Astrocyte of the spinal cord (primary cell): ENCODE measurements around the gene ASS1.

Source experiments
- DNase-seq: peaks from one replicate; pipeline ENCODE4 v3.0.0; 2011; ENCODE audit warnings: low read depth, low spot score
- H3K4me3 ChIP-seq: 2 replicates; pipeline ENCODE4 v1.5.1; 2011; ENCODE audit warnings: low read depth, mild to moderate bottlenecking, low read length, moderate library complexity
- CTCF ChIP-seq: IDR thresholded peaks from 2 replicates; pipeline ENCODE4 v1.5.1; 2012; ENCODE audit warnings: low read depth, mild to moderate bottlenecking, low read length, inconsistent platforms
- in situ Hi-C: cut with HindIII; loops from 2 replicates; pipeline ENCODE4 v1.10.0; 2017; ENCODE audit warnings: low sequenced_read_pairs

The ASS1 gene

DNA sequence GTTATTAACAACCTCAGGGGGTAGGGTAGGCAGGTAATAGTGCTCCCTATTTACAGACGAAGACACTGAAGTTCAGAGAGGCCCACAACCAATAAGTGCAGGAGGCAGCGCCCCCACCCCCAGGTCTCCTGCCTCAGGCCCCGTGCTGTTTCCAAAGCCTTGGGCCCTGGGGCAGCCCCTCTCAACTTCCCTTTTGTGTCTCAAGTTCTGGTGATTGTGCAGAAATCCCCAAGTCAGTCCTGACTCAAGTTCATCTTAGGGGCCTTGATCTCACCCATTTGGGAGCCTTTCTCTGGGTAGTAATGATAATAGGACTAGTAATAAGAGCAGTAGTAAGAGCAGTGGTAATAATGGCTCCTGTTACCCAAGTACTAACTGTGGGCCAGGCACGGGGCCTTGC is 35.5 kb upstream of the ASS1 start:
- TF ChIP-seq CTCF = no peak
- in situ Hi-C loops = no loop called here
- no peak for DNase-seq
- H3K4me3 ChIP-seq = no peak overlapping the region

DNA sequence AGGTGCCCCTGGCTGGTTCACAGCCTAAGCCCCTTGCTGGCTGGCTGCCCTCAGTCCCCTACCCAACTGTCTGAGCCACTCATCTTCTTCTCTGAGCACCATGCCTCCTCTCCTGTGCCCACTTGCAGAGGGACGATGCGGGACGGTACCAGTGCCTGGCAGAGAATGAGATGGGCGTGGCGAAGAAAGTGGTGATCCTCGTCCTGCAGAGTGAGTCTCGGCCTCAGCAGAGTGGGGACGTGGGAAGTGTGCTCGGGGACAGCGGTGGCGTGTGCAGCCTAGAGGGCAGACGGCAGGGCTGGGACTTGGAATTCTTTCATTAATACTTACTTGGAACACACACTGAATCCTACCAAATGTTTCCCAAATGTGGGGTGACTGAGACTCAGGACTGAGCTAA is 34.3 kb upstream of the ASS1 start:
- H3K4me3 ChIP-seq = no peak overlapping the region
- TF ChIP-seq CTCF = no peak
- no peak for DNase-seq
- in situ Hi-C loops = no loop called here

- no peak for DNase-seq
- TF ChIP-seq CTCF = no peak
- no peak overlapping the region for H3K4me3 ChIP-seq
- in situ Hi-C loops = no loop called here
These were observed 33.2 kb upstream of the ASS1 start for GRCh38 chr9:130411566-130411915.

DNA sequence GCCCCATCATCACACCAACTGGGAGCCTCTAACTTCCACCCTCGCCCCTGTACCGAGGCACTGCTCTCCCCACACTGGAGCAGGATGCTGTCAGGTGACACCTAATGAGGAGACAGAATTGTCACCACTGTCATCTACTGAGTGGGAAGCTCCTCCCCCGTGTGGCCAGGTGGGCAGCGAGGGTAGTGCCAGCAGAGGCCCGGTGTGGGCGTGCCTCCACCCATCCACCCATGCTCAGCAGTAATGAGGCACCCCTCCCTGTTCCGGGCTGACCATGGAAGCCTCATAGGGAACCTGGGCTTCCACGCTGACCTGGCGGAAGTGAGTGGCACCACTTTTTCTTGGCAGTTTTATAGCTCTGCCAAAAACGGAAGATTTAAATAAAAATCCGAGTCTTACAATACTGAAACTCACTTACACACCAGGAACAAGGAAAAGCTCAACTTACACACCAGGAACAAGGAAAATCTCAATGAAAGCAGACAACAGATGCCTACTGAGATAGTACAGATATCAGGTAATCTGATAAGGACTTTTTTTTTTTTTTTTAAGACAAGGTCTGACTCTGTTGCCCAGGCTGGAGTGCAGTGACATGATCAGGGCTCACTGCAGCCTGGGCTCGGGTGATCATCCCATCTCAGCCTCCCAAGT is 30.6 kb upstream of the ASS1 start:
- in situ Hi-C loops = no loop called here
- TF ChIP-seq CTCF = no peak
- DNase-seq = no peak
- no peak overlapping the region for H3K4me3 ChIP-seq

GRCh38 chr9:130414910-130415746 is 29.6 kb upstream of the ASS1 start:
- in situ Hi-C loops = no loop called here
- no peak for DNase-seq
- H3K4me3 ChIP-seq = no peak overlapping the region
- no peak for TF ChIP-seq CTCF

DNA sequence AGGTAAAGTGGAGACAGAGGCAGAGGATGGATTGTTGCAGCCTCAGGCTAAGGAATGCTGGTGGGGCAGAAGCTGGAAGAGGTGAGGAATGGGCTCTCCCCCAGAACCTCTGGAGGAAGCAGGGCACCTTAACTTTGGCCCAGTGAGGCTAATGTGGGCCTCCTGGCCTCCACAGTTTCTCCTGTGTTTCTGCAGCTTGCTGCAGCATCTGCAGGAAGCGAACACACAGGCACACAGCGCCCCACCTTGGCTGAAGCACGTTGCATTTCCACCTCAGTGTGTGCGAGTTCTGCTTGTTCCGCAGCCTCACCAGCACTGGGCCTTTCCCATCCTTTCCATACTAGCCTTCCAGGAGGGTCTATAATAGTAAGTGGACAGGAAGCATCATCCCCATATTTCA is 27.2 kb upstream of the ASS1 start:
- H3K4me3 ChIP-seq = no peak overlapping the region
- no peak for DNase-seq
- no peak for TF ChIP-seq CTCF
- in situ Hi-C loops = no loop called here
